Activated B cell treated with CpG ODN at 0.5 μM for 24 hours (primary cell): Measurements from ENCODE around the gene TUBGCP3. TPM values are rescaled to one million over a fixed set of nuclear protein-coding genes. Genes with fewer than 3 reads are reported as not detected.

Source experiments
- ATAC-seq: fragments of 200-7000 bp; cut with Tn5 transposase; one replicate; pipeline ENCODE4 v1.10.0; 2021; ENCODE audit warnings: low read depth, mild to moderate bottlenecking, moderate library complexity
- CTCF ChIA-PET: fragments of 350-600 bp; sonication (Branson Sonifier 250); formaldehyde crosslinking; loops from one replicate; lab custom pipeline; 2021; ENCODE audit warnings: antibody characterized with exemption; lab: Charles Lee
- POLR2A ChIA-PET: fragments of 350-600 bp; sonication (Branson Sonifier 250); formaldehyde crosslinking; loops from one replicate; lab custom pipeline; 2021; ENCODE audit warnings: antibody characterized with exemption; lab: Charles Lee
- DNase-seq: peaks from one replicate; pipeline ENCODE4 v3.0.0; 2022
- H3K27ac Mint-ChIP-seq: one replicate; pipeline ENCODE4 v1.8.0; 2020; ENCODE audit warnings: mixed read lengths
- H3K27me3 Mint-ChIP-seq: one replicate; pipeline ENCODE4 v1.8.0; 2021; ENCODE audit warnings: mixed read lengths
- H3K36me3 Mint-ChIP-seq: one replicate; pipeline ENCODE4 v1.8.0; 2021; ENCODE audit warnings: low read depth, mixed read lengths
- H3K4me1 Mint-ChIP-seq: one replicate; pipeline ENCODE4 v1.8.0; 2021; ENCODE audit warnings: mixed read lengths
- H3K4me3 Mint-ChIP-seq: one replicate; pipeline ENCODE4 v1.8.0; 2020; ENCODE audit warnings: mild to moderate bottlenecking, mixed read lengths
- H3K9me3 Mint-ChIP-seq: one replicate; pipeline ENCODE4 v1.8.0; 2020; ENCODE audit warnings: mixed read lengths
- intact Hi-C: fragments of 100-400 bp; cut with micrococcal nuclease; formaldehyde crosslinking; loops from one replicate; pipeline ENCODE4 v1.15.1; 2024
- total RNA-seq: library from RNA; stranded (reverse); gene quantifications from 2 replicates; pipeline ENCODE4 v1.2.3, GENCODE V29; 2022
- TF ChIP-seq, protein P1 (sequence below): fragments of 200-600 bp; IDR thresholded peaks from one replicate; pipeline ENCODE4 v1.8.0; 2022; ENCODE audit warnings: antibody characterized with exemption, mild to moderate bottlenecking

TUBGCP3 gene
- total RNA-seq, 1 donor from 2014 or later: 57.4 TPM

DNA sequence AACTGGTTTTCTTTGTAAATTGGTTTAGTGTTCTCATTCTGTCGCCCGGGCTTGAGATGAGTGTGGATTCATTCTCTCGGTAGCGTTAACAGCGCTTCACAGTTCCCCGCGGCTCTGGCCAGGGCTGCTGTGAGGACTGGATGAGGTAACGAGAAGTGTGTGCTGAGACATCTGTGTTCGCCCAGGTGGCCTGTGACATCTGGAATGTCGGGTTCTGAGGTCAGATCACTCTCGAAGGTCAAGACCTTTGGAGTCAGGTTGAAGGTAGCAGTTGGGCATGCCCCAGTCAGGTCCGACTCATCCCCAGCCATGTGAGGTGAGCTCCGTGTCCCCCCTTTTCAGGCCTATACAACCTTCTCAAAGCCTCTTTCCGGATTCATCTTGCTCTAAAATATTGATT lies 13.4 kb upstream of the TUBGCP3 start:
- Mint-ChIP-seq H3K4me3 (no peak overlapping the region), H3K36me3 (no peaks in the 10 kb centered on the region), H3K4me1 (peaks cover 6% of the 10 kb centered on the region), H3K9me3 (no peaks in the 10 kb centered on the region), H3K27me3 (peaks cover 6% of the 10 kb centered on the region), H3K27ac (no peak overlapping the region)
- TF ChIP-seq, protein P1, sequence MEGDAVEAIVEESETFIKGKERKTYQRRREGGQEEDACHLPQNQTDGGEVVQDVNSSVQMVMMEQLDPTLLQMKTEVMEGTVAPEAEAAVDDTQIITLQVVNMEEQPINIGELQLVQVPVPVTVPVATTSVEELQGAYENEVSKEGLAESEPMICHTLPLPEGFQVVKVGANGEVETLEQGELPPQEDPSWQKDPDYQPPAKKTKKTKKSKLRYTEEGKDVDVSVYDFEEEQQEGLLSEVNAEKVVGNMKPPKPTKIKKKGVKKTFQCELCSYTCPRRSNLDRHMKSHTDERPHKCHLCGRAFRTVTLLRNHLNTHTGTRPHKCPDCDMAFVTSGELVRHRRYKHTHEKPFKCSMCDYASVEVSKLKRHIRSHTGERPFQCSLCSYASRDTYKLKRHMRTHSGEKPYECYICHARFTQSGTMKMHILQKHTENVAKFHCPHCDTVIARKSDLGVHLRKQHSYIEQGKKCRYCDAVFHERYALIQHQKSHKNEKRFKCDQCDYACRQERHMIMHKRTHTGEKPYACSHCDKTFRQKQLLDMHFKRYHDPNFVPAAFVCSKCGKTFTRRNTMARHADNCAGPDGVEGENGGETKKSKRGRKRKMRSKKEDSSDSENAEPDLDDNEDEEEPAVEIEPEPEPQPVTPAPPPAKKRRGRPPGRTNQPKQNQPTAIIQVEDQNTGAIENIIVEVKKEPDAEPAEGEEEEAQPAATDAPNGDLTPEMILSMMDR: no peak
- ChIA-PET POLR2A (no interaction called here), CTCF (no interaction called here)
- intact Hi-C loops: loop anchor here (10.0 kb wide), 3 partner anchors 527 to 1657 kb away; no protein-coding TSS in a partner anchor
- ATAC-seq (no peak), DNase-seq (no peak)

DNA sequence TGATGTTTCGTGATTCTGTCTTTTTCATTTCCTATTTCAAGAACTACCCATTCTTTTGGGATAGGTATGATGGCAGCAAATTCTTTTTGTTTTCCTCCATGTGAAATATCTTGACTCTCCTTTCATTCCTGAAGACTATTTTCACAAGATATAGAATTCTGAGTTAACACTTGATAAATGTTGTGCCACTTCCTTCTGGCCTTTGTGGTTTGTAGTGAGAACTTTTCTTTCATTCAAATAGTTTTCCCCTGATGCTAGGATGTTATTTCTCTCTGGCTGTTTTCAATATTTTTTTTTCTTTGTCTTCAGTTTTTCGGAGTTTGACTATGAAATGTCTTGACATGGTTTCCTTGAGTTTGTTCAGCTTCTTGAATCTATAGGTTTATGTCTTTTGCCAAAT lies 8.3 kb upstream of the TUBGCP3 start:
- H3K36me3 Mint-ChIP-seq: no peaks in the 10 kb centered on the region
- ChIA-PET POLR2A (no interaction called here), CTCF (no interaction called here)
- TF ChIP-seq, protein P1: no peak
- no peaks in the 10 kb centered on the region for H3K9me3 Mint-ChIP-seq
- intact Hi-C loops: no loop called here
- H3K27me3 Mint-ChIP-seq: peaks cover 22% of the 10 kb centered on the region
- DNase-seq (no peak), ATAC-seq (no peak)
- no peak overlapping the region for H3K27ac Mint-ChIP-seq
- H3K4me1 Mint-ChIP-seq: no peaks in the 10 kb centered on the region
- H3K4me3 Mint-ChIP-seq: no peak overlapping the region

DNA sequence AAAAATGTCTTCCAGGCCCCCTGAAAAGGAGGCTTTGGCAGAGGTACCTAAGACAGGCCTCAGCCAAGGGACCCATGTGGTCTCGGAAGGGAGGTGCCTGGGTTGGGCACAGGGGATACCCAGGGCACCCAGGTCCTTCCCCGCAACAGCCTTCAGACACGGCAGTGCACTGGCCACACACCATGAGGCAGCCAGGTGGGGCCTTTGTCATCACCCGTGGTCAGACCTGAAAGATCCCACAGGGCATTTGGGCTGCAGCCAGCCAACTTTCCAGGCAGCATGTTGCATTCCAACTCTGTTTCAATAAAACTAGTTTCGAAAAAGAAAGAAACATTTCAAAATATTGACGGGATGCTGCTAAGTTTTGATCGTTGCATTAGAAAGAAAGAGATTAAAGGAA lies 4.7 kb upstream of the TUBGCP3 start:
- ATAC-seq (no peak), DNase-seq (no peak)
- ChIA-PET CTCF (no interaction called here), POLR2A (no interaction called here)
- TF ChIP-seq, protein P1: no peak
- Mint-ChIP-seq H3K9me3 (no peaks in the 10 kb centered on the region), H3K4me1 (peaks cover 12% of the 10 kb centered on the region), H3K36me3 (no peaks in the 10 kb centered on the region), H3K27me3 (peaks cover 20% of the 10 kb centered on the region), H3K27ac (no peak overlapping the region), H3K4me3 (no peak overlapping the region)
- intact Hi-C loops: no loop called here

DNA sequence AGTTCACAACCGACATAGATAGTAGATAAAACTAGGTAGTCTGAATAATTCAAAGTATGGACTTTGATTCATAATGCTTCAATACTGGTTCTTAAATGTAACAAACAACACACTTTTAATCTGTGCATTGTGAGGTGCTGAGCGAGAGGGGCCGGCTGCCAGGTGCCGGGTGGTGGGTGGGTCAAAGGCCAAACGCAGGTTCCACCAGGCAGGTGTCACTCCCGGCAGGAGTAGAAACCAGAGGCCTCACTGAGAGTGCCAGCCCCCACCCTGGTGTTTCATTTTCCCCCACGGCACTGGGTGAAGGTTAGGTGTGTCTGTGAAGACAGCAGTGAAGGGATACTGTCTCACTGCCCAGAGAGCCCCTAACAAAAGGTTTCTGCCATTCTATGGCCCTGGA lies 4.2 kb upstream of the TUBGCP3 start:
- ATAC-seq (no peak), DNase-seq (no peak)
- ChIA-PET POLR2A (no interaction called here), CTCF (no interaction called here)
- Mint-ChIP-seq H3K4me3 (no peak overlapping the region), H3K27me3 (peaks cover 18% of the 10 kb centered on the region), H3K27ac (no peak overlapping the region), H3K4me1 (peaks cover 14% of the 10 kb centered on the region), H3K9me3 (no peaks in the 10 kb centered on the region), H3K36me3 (peaks cover 3% of the 10 kb centered on the region)
- TF ChIP-seq, protein P1: no peak
- intact Hi-C loops: no loop called here

DNA sequence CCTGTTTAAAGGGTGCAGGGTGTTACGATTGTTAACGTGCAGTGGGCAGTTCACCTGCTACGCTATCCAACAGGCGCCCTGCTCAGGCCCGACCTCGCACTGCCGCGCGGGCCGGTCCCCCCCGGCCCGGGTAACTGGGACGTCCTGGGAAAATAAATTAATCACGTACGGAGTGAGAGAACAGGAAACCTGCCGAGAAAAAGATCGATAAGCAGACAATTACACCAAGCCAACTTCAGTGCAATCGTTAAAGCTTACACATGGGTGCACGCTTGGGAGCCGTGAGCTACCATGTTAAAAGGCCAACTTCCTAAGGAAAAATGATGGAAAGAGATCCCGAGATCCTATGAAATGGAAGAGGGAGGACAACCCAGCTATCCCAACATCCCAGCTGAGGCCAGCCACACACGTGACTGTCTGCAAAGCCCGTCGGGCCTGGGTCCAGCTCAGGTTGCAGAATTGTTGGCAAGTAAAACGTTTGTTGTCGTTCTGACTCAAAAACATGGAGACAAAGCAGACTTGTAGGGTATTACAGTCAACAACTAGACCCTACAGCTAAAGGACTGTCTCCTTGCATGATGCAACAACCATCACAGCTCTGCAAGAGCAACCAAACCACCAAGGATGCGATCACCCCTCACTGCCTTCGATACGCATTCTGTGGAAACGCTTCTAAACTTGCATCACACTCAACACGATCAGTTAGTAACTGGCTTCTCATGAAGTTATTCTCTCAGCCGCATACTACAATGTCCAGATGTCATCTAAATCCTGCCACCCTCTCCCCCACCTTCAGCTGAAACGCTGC lies 741 bp upstream of the TUBGCP3 start:
- Mint-ChIP-seq H3K36me3 (peaks cover 4% of the 10 kb centered on the region), H3K4me1 (peaks cover 30% of the 10 kb centered on the region), H3K27me3 (peaks cover 5% of the 10 kb centered on the region), H3K9me3 (no peaks in the 10 kb centered on the region), H3K4me3 (peak overlapping the region; percentile 94), H3K27ac (peak overlapping the region; percentile 91)
- TF ChIP-seq, protein P1: no peak
- DNase-seq: no peak
- ChIA-PET POLR2A (interaction anchor here (0.6 to 2.2 kb wide), 4 partner anchors 15 to 100 kb away, joined by 3 to 5 read pairs (median 4); no protein-coding TSS in a partner anchor), CTCF (interaction anchor here (1.0 to 1.2 kb wide), 2 partner anchors 11 to 18 kb away, joined by 3 to 6 read pairs; no protein-coding TSS in a partner anchor)
- intact Hi-C loops: loop anchor here (1.0 to 10.0 kb wide), 4 partner anchors 102 to 1874 kb away; partner anchors contain the start of genes ATP11A, CUL4A, ING1 and LAMP1
- no peak for ATAC-seq
